Activated gamma-delta T cell treated with Interleukin-2 at 50 U/mL for 16 hours (primary cell): ENCODE results near the gene CACNB1.

Experiments used
- DNase-seq: peaks from one replicate; pipeline ENCODE4 v3.0.0-alpha.2; 2020

CACNB1 gene

DNA sequence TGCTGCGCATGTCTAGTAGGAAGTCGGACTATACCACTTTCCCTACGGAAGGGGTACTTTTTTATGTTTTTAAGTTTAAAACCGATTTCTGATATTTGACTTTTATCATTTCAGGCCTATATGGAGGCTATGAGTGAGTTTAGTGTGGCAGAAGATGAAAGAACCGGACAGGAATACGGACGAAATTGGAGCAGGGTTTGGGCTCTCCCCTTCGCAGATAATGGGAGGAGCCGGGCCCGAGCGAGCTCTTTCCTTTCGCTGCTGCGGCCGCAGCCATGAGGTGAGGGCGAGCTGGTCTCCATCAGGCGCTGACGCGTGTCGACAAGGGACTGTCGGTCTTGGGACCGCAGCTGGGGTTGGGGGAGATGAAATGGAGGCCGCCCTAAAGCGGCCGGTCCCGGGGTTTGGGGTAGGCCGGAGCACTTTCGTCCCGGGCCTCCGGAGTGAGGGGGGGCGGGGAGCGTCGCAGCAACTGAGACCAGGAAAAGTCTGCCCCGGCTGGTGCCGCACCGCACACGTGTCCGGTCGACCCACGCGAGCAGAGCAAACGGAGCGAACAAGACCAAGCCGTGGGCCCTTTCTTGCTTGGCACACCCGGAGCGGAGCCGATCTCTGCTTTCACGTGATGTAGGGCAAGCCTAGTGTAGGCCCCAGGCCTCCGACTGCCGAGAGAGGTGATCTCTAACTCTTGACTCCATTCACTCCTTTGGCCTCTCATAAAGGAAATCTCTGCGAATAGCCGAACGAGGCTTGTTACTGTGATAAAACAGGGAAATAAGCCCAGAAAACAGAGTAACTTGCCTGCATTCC is 2.8 kb upstream of the CACNB1 start, which contains the start of gene RPL19:
Gene RPL19, plus strand, starts transcription at position 214 of the 810 bp plus-strand sequence. Its CDS starts 62 bp downstream, at position 276.
- peak; percentile 76 for DNase-seq

DNA sequence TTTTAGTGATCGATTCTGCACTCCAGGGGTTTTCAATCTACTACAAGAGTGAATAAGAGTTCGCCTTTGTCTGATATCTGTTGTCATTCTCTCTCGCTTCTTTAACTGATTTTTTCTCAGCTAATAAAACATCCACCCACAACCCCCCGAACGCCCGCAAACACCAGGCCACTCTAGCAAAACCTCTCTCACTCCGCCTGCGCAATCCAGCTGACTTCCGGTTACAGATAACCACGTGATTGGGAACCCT is 2.3 kb upstream of the CACNB1 start:
- DNase-seq: peak; percentile 85

DNA sequence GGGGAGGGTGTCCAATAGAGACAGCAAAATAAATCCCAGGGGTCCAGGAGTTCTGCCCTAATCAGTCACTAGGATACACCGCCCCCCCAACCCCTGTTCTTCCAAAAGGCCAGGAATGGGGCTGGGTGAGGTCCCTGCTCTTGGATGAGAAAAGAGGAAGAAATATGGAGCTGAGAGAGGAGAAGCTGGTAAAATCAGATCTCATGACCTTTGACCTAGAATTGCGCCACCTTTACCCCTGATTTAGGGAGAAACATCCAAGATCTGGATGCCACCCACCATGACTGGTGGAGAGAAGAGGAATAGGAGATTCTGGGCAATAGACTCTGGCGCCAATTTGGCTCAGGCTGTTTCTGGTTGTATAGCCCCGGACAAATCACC is 707 bp upstream of the CACNB1 start:
- DNase-seq: no peak

DNA sequence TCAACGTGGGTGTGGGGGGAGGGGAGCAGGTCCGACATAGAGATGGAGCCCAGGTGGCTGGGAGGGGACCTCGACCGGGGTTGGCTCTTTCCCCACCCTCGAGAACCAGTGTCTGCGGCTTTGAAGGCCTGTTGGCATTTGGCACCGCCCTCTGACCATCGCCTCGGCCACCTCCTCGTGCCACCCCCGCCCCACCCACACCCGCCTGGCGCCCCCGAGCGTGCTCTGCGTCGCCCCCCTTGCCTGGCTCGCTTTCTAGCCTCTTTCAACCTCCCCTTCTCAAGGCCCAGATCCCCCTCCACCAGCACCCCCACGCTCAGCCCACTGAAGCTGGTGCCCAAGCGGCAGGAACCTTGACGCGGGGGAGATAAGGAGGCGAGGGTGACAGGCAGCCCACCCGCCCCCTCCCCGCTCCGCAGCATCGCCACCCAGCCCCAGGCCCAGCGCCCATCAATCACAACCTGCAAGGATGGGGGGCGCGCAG is 619 bp downstream of the CACNB1 start:
- peak; percentile 19 for DNase-seq

DNA sequence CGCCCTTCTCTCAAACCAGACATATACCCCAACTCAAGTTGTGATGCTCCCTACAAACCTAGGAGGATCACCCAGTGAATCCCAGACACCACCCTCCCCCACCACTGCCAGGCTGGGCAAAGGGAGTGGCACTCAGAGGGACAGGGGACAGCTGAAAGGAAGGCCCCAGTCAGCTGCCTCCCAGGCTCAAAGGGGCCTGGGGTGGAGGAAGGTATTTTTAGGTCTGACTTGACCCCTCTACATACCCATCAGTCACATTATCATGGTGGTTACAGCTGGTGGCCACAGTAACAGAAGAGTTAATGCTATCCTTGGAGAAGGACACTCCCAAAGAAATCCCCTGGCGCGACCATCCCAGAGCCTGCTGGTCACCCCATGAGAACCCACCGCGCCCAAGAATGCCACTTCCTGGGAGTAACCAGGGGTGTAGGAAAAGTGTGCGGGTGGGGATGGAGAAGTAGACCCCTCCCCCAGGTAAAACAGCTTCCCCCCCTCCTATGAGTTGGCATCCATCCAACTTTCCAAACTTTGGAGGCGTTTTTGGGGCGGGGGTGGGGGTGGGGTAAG is 1.1 kb downstream of the CACNB1 start:
- DNase-seq: no peak

DNA sequence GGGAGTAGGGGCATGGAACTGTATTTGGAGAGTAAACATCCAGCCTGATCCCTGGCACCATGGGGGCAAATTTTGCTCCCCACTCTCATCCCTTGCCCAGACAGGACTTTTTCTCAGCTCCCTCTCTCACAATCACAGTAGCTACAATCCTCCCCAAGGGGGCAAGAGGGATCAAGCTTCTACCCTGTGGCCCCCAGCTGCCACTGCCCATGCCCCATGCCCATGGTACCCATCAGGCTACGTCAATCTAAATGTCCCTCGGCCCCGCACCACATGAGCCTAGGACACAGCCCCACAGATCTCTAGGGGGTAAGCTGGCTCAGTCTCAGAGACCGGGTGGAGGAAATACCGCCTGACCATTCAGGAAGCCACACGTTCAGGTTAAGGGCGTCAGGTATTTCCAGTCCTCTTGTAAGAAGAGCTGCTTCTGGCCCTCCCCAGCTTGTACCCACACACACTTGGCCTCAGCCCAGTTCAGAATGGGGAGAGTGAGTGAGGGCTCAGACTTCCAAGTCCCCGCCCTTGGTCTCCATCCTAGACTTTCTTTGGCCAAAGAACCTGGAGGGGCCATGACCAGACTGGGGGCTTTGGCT is 1.8 kb downstream of the CACNB1 start:
- peak; percentile 33 for DNase-seq

DNA sequence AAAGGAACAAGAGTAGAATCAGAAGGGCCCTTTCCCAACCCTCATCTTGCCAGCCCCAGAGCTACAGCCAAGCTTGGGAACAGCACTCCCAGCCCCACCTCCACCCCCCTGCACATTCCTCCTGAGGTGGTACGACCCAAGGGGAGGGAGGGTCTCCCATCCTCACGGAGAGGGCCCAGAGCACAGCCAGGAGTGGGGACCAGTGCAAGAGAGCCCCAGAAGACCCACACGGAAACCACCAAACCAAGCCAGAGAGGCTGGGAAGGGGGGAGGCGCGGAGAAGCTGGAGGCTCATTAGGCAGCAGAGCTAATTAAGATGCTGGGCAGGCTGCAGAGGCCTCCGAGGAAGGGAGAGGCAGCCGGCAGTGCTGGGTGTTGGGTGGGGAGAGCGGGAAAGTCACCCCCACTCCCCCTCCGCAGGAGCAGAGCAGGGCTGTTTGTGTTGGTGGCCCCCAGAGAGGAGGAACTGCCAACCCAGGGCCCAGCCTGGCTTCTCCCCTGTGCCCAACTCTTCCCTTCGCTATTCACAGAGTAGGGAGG is 2.4 kb downstream of the CACNB1 start:
- DNase-seq: no peak

DNA sequence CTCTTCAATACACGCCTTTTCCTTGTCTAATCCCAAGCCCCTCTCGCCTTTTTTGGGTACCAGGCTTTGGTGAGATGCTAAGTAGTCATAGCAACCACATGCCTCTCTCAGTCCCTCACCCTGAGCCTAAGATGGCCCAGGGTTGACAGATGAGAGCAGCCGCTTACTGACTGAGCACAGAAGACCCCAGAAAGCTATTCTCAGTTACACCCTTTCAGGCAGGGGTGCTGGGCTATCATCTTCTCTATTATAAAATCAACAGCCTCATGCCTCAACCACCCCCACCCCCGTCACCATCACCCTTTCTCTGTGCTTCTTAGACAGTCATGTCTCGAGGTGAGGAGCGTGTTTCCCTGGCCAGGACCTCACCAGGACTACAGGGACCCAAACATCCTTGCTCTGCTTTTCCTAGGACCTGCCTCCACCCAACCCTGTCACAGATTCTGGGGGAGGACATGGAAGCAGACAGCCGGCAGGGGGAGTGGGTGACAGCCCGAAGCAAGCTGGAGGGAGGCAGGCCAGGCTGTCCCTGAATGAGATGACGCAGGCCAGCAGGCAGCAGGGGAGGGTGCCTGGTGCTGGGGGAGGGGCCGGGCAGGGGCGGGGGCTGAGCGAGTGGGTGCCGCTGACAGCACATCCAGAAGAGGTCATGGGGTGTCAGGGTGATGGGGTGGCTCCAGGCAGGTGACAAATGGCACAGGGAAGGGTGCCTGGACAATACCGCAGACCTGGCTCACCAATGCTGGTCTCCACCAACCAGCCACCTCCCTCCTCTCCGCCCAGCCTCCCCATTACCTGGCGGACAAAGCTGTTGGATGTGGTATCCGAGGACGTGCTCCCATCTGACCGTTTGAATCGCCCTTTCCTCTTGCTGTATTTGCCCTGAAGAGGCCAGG is 3.1 kb downstream of the CACNB1 start:
- DNase-seq: no peak

DNA sequence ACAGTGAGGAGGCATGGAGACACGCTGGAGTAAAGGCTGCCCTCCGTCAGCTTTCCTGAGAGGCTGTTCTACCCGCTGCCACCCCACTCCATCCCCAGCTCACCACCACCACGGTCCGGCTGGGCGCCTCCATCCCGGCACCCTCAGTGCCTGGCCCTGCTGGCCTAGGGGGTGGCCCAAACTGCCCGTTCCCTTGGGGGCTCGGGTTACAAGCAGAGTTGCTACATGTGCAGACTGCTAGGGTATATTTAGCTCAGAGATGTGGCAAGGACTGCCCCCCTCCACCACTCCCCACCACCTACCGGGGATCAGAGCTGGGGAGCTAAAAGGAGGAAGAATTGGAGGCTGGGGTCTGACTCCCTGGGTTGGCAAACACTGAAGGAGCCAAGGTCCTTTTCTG is 4.1 kb downstream of the CACNB1 start:
- DNase-seq: no peak

- DNase-seq: no peak
Observed at GRCh38 chr17:39192901-39193300, 4.6 kb downstream of the CACNB1 start.

DNA sequence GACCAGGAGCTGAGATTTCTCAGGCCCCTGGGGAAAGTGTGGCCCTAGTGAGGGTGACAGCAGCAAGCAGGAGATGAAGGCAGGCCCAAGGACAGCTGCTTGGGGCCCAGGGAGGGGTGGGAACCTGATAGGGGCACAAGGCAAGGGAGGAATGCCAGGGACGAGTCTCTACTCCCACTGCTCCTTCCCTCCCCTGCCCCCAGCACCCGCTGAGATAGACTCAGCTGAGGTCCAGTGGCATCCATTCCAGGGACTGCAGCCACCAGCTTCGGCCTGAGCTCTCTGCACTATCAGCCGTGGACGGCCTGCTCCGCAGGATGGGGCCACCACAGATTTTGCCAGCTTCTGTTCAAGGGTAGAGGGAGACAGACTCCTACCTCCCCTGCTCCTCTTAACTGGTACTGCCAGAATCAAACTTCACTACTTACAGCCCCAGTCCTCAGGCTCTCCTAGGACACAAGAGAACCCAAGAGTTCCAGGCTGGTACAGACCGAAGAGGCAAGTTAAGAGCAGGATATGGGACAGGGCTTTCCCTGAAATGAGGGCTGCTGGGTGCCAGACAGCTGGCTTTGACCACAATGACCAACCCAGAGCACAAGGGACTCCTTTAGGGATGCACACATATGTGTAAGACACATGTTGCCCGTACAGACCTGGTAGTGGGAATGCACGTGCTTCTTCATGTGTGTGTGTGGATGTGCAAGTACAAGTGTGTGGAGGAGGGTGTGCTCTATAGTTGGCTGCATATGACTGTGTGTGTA is 5.5 kb downstream of the CACNB1 start:
- DNase-seq: no peak

GRCh38 chr17:39187152-39187830 is 10.2 kb downstream of the CACNB1 start:
- no peak for DNase-seq

DNA sequence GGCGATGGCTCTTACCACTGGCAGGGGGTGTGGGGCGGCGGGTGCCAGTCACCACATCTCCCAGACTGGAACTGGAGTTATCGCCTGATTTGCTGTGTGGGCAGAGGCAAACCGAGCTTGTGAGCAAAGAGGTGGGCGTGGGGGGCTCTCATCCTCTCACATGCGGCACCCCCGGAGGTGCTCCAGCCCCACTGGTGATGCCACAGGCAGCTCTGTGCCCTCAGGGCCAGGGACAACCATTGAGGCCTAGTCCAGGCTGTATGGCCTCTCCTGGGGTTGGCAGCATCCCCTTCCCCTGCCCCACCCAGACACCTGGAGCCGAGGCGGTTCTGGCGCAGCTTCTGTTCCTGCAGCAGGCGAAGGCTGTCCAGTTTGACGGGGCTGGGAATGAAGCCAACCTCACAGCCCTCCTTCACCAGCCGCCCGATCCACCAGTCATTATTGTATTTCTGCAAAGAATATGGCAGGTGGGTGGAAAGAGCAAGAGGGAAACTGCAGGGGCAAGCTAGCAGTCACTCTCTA is 10.9 kb downstream of the CACNB1 start:
- no peak for DNase-seq

GRCh38 chr17:39183720-39184119 is 13.7 kb downstream of the CACNB1 start:
- no peak for DNase-seq

DNA sequence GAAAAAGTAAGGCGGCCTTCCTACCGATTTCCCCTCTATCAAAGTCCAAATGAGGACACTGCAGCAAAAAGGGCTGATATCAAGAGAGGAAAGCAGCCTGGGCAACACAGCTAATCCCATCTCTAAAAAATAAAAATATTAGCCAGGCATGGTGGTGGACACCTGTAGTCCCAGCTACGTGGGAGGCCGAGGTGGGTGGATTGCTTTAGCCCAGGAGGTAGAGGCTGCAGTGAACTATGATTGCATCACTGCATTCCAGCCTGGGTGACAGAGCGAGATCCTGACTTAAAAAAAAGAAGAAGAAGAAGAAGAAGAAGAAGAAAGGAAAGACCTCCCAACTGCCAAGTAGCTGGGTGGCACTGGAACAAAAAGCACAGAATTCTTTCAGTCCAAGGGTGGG is 14.4 kb downstream of the CACNB1 start:
- DNase-seq: no peak

DNA sequence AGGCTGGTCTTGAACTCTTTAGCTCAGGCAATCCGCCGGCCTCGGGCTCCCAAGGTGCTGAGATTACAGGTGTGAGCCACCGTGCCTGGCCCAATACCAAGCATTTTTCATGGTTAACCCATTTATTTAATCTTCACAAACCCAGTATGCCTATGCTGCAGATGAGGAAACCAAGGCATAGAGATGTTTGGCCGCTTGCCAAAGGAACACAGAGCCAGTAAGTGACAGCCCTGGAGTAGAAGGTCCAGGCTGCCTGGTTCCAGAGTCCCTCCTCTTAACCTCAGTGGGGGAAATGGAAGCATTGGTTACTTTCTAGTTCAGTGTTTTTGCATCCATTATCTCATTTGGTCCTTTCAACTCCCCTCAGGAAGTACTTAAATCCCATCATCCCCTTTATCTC is 16.2 kb downstream of the CACNB1 start:
- no peak for DNase-seq

DNA sequence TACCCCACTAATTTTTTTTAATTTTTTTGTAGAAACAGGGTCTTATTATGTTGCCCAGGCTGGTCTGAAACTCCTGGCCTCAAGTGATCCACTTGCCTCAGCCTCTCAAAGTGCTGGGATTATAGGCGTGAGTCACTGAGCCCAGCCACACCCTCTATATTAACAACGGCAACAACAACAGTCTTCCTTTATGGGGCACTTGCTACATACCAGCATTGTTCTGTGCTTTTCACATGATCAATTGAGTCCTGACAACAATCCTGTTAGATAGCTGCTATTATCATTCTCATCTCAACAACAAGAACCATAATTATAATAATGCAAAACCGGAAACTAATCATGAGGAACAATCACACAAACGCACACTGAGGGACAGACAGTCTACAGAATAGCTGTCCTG is 18.9 kb downstream of the CACNB1 start:
- no peak for DNase-seq

DNA sequence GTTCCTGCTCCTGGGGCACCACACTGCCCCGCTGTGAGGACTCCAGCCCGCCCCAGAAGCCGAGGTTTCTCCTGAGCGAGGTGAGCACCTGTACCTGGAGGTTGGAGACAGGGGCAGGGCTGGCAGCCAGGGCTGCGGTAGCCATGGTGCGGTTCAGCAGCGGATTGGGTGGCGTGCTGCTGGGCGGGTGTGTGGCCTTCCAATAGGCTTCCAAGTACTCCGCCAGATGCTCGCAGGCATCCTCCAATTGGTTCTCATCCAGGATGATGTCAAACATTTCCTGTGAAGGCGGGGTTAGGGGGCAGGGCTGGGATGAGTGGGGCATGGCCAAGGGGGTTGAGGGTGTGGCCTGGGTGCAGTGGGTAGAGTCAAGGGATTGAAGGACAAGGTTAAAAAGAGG is 20.2 kb downstream of the CACNB1 start:
- DNase-seq: no peak

GRCh38 chr17:39175695-39176093 is 21.8 kb downstream of the CACNB1 start:
- DNase-seq: no peak

DNA sequence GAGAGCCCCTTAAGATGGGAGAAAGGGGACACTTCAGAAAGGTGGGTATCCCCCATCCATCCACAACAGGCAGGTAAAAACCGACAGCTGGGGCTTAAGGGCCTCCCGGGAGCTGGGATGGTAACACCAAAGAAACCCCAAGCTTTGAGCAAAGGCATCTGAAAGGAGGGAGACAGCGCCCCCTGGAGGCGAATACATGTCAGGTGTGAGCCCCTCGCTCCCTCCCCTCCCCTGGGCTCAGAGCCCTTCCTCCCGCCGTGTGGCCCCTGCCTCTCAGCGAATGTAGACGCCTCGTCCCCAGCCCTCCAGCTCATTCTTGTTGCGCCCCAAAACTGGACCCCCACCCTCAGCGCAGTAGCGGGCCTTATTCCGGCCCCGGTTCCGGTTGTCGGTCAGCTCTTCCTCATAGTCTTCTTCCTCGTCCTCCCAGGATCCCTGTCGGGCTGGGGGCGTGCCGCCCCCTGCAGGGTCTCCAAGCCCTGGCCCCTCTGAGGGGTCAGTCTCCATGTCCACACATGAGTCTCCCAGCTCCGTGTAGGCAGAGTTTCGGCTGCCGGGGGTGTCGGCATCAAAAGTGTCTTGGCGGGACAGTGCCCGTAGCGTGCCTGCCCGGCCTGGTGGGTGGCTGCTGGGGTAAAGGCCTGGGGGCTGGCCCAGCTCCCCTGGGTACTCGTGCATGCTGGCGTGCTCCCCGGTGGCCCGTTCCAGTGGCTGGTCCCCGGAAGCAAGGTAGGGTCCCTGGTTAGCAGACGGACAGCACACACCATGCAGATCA is 22.4 kb downstream of the CACNB1 start:
- peak; percentile 81 for DNase-seq
